NK-92 (cell line): ENCODE measurements around the gene CAPN11.

Experiments
- DNase-seq: peaks from one replicate; lab custom pipeline; 2025; ENCODE audit not compliant: unreplicated experiment; lab: John Stamatoyannopoulos, UW

The CAPN11 gene

GRCh38 chr6:44152533-44152932, 6.1 kb upstream of the CAPN11 start:
- no peak for DNase-seq

GRCh38 chr6:44154067-44154466, 4.6 kb upstream of the CAPN11 start:
- DNase-seq: no peak

- DNase-seq: no peak
Observed at GRCh38 chr6:44156494-44157151, 2.0 kb upstream of the CAPN11 start.

- no peak for DNase-seq
Observed at GRCh38 chr6:44157152-44157521, 1.5 kb upstream of the CAPN11 start.

DNA sequence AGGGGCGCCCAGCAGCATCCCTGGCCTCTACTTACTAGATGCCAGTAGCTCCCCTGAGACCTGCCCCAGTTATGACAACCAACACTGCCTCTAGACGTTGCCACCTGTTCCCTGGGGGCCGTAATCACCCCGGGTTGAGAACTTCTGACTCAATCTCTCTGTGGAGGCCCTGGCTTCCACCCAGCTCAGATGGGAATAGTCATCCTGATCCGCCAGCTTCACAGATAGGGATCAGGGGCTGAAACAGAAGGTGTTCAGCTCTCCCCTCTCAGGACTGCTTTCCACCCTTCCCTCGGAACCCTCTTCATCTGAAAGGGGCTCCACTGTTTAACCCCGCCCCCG, 3.3 kb downstream of the CAPN11 start:
- DNase-seq: no peak

- DNase-seq: no peak
Observed at GRCh38 chr6:44162876-44163625, 4.4 kb downstream of the CAPN11 start.

DNA sequence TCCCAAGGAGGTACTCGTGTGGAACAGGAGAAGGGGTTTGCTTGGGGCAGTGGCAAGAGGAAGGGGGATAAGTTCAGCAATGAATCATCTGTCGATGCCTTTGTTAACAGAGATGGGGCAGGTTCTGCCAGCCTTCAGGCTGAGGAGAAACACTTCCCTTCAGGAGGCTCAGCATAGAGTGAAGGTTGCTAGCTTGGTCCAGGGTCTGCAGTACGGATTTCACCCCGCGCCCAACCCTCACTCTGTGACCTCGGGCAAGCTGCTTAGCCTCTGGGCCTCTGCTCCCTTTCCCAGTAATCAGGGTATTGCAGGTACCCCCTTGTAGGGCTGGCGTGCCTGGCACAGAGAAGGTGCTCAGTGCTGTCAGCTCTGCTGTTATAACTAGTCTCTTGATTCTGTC, 7.5 kb downstream of the CAPN11 start:
- no peak for DNase-seq

DNA sequence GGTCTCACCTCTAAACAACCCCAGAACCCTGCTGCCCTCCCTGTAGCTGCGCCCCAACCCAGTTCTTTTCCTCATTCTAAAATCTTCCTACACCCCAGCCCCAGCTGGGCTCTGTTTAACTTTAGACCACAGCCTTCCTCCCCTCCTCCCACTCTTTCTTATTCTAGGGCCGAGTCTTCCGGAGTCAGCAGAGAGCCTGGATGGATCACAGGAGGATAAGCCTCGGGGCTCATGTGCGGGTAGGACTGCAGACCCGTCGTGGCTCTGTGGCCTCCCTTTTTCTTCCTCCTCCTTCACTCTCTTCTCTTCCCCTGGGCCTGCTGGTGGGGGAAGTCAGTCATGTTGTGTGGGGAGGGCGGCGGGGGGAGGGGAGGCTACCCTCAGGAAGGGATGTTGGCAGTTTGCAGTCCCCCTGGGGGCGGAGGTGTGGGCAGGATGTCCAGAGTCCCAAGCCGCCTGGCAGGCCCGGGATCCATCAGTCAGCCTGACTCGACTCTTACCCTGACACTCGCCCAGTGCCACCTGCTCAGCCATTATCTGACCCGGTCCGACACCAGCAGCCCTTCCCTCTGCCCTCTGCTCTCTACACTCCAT, 8.1 kb downstream of the CAPN11 start:
- DNase-seq: no peak

DNA sequence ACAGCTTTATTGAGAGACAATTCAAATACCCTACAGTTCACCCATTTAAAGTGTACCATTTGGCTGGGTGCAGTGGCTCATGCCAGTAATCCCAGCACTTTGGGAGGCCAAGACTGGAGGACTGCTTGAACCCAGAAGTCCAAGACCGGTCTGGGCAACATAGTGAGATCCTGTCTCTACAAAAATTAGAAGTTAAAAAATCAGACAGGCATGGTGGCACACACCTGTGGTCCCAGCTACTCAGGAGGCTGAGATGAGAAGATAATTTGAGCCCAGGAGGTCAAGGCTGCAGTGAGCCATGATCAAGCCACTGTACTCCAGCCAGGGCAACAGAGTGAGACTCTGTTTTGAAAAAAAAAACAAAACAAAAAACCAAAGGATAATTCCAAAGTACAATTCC, 8.9 kb downstream of the CAPN11 start:
- no peak for DNase-seq

DNA sequence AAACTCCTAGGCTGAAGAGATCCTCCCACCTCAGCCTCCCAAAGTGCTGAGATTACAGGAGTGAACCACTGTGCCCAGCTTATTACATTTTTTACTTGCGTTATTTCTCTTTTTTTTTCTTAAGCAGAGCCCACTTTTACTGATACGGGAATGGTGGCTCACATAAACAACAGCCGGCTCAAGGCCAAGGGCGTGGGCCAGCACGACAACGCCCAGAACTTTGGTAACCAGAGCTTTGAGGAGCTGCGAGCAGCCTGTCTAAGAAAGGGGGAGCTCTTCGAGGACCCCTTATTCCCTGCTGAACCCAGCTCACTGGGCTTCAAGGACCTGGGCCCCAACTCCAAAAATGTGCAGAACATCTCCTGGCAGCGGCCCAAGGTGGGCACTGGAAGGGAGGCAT, 10.5 kb downstream of the CAPN11 start:
- no peak for DNase-seq

DNA sequence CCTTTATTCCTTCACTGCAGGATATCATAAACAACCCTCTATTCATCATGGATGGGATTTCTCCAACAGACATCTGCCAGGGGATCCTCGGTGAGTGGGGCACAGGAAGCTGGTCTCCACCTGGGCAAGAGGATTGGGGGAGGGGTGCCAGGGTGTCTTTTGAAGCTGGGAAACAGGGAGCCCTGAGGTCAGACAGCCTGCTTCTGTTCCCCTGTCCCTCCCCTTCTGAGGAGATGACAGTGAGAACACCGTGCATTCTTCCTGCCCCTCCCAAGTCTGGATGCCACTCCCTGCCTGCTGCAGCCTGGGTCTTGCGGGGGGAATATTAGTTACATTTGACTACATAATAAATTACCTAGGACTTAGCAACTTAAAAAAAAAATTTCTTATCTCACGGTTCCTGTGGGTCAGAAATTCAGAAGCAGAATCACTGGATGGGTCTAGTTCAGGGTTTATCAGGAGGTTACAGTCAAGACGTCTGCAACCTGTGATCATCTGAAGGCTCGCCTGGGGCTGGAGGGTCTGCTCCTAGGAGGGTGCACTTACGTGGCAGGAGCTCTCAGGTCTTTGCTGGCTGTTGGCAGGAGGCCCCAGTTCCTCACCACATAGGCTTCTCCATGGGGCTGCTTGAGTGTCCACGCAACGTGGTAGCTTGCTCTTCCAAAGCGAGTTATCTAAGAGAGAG, 11.4 kb downstream of the CAPN11 start:
- no peak for DNase-seq

GRCh38 chr6:44171899-44172546, 13.4 kb downstream of the CAPN11 start:
- DNase-seq: no peak

GRCh38 chr6:44172731-44173500, 14.3 kb downstream of the CAPN11 start:
- DNase-seq: no peak

- no peak for DNase-seq
Observed at GRCh38 chr6:44176130-44176761, 17.6 kb downstream of the CAPN11 start.

- no peak for DNase-seq
Observed at GRCh38 chr6:44176762-44177509, 18.3 kb downstream of the CAPN11 start.

GRCh38 chr6:44177691-44178423, 19.2 kb downstream of the CAPN11 start:
- DNase-seq: no peak

DNA sequence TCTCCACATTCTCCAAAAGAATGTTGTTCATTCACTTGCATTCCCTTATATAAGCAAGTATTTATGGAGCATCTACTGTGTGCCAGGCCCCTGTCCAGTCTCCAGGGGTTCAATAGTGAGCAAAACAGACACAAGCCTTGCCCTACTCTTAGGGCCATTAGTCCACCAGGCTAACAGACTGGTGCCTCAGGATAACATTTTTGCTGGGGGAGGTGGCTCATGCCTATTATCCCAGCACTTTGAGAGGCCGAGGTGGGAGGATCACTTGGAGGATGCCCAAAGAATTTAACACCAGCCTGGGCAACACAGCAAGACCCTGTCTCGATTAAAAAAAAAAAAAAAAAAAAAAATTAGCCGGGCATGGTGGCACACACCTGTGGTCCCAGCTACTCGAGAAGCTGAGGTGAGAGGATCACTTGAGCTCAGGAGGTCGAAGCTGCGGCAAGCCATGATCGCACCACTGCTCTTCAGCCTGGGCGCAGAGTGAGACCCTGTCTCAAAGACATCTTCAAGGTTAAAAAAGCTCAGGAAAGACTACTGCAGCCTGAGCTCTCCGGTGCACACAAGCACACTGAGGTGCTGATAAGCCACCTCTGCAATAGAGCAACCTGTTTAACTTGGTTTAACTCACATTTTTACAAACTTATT, 19.9 kb downstream of the CAPN11 start:
- DNase-seq: no peak

DNA sequence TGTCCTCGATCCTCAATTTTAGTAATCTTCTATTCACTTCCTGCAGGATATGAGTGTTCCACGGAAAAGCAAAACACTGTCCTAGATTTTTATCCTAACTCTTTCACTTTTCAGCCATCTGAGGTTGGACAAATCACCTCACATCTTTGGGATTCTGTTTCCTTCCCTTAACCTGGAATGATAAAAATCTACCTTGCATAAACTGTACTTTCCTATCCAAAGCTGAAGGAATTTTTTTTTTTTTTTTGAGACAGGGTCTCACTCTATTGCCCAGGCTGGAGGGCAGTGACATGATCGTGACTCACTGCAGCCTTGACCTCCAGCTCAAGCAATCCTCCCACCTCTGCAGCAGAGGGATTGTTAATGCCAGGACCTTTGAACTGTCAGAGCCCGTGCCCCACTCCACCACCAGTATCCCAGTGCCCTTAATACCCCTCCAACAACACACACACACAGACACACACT, 20.5 kb downstream of the CAPN11 start:
- no peak for DNase-seq
